HG03521 (cell line): Measurements from ENCODE around the gene SNAI1.
"Not testable (repeated sequence)": the region's sequence is repeated elsewhere in the genome, so short reads cannot be mapped to it uniquely, and the experiment has no call there.

Experiments
- ATAC-seq: cut with Tn5 transposase; IDR thresholded peaks from one replicate; pipeline ENCODE4 v1.9.1; 2021; ENCODE audit warnings: mild to moderate bottlenecking, moderate library complexity; ENCODE audit not compliant: unreplicated experiment

Gene SNAI1

DNA sequence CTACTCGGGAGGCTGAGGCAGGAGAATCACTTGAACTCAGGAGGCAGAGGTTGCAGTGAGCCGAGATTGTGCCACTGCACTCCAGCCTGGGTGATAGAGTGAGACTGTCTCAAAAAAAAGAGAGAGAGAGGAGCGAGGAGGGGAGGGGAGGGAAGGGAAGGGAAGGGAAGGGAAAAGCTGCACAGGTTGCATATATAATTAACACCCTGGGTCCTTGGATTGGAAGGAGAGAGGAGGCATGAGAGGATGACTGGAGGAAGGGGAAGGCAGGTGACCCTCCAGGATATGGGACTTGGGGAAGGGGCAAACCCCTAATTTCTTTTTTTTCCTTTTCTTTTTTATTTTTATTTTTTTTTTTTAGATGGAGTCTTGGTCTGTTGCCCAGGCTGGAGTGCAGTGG is 28.8 kb downstream of the SNAI1 start:
- not testable (repeated sequence) for ATAC-seq

DNA sequence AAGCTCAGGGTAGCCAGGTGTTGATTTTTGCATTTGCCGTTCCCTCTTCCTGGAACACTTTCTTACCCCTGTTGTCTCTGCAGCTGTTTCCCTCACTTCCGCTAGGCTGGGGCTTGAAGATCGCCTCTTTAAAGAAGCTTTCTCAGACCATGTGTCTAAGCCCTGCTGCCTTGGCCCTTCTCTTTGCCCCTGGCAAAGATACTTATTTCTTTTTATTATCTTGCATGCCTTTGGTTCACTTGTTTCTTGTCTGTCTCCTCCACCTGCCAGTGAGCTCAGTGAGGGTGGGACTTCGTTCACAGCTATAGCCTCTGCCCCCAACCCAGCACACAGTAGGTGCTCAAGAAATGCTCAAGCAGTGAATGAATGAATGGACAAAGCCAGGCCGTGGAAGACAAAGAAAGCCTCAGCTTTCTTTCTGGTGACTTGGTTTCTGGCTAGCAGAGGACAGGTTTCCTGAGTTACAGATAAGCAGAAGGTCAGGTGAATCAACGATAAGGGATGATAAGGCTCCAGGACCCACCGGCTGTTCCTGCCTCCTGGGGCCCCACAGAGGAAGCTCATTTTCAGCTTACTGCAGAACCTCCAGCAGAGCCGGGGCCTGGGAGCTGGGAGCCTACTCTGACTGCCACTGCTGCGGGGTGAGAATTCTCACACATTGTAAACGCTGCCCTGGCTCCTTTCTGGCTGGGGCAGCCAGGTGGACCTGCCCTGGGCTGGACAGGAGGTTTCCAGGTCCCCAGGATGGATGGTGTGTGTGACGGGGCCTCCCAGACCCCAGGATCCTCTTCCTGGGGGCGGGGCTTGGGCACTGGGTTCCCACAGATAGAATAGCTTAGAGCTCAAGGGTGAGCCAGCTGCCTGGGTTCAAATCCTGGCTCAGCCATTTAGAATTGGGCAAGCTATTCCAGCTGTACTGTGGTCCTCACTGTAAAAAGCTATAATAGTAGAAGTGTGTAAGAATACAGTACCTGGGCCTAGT is 29.8 kb downstream of the SNAI1 start:
- ATAC-seq: no peak

DNA sequence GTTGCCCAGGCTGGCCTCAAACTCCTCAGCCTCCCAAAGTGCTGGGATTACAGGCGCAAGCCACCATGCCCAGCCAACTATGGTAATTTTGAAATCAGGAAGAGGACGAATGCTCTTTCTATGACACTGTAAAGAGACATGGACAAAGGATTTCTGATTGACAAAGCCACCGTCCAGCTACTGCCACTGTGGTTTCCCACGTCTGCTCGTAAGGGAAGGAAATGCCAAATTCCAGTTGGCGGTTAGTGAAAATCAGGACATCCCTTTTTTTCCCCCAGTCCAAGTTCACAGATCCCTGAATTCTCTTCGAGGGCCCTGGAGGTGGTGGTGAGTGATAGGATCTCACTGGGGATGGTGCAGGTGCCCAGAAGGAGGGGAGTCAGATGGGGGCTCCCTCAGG is 31.2 kb downstream of the SNAI1 start:
- ATAC-seq: no peak

DNA sequence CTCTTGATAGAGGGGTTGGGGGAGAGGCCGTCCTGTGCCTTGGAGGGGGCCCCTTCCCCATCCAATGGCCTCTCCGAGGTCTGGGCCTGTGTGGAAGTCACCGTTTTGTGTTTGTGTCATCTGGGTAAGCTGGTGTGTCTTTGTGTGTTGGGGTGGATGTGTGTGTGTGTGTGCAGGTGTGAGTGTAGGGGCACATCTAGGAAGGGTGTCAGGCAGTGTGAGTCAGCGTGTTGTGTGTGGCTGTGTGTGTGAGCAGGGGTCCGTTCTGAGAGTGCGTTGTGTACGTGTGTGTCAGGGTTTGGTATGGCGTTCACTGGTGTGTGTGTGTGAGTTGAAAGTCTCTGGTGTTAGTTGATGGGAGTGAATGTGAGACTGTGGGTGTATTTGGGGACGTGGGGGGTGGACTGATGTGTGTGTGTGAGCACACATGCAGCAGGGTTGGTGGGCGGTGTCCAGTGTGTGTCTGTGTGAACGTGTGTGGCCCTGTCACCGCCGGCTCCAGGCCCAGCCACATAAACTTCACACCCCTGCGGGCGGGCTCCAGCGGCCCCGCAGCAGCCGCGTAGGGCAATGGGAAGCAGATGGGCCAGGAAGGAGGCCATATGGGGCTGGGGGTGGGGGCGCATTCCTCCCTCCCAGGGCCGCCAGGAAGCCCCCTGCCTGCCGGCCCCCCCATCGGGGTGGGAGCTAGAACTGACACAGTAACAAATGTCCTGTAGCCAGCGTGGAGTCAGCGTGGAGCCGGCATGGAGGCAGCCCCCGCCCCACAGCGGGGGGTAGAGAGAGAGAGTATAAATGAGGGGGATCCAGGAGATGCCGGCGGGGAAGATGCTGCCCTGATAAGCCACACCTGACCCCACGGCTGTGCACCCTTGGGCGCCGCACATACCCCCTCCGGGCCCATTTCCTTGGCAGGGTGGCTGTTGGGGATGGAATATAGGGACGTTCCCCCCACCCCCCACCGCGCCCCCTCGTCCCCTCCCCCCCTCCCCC is 32.1 kb downstream of the SNAI1 start:
- ATAC-seq: no peak

DNA sequence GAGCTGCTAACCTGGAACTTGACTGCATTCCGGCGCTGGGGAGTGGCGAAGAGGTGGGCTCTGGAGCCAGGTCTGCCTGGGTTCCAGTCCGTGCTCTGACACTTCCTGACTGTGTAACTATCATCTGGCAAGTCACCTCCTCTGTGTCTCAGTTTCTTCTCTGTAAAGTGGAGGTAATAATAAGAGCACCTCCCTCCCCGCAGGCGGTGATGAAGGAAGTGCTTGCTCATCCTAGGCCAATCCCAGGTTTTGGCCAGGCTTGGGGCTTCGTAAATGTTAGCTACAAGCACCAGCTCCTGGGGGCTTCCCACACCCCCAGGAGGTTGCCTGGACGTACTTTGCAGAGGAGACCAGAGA is 32.8 kb downstream of the SNAI1 start:
- no peak for ATAC-seq

DNA sequence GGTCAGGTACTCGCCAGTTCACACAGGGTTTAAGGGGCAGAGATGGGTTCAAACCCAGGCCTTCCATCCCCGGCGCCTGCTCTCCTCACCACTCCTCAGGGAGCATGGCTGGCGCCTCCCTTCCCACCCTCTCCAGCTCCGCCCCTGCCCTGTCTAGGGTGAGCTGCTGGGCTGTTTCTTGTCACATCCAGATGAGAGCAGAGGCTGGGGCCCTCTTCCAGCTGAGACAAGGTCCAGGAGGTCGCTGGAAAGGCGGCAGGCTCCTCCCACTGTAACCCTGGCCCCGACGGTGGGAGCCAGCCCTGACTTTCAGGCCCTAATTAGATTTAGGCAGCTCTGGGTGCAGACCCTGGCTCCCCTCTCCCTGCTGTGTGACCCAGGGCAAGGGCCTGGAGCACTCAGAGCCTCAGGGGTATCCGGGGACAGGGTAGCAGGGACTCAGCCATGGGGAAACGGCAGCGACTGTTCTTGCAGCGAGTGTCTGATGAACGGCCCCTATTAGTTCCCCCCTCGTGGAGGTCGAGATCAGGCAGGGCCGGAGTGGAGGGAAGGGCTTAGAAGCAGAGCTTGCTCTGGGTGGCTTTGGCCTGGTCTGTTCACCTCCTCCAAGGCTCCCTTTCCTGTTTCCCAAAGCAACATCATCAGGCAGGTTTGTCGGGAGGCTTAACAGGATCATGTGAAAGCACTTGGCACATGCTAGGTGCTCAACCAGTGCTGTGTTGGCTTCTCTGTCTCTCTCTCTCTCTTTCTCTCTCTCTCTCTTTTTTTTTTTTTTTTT is 33.4 kb downstream of the SNAI1 start:
- ATAC-seq: no peak

DNA sequence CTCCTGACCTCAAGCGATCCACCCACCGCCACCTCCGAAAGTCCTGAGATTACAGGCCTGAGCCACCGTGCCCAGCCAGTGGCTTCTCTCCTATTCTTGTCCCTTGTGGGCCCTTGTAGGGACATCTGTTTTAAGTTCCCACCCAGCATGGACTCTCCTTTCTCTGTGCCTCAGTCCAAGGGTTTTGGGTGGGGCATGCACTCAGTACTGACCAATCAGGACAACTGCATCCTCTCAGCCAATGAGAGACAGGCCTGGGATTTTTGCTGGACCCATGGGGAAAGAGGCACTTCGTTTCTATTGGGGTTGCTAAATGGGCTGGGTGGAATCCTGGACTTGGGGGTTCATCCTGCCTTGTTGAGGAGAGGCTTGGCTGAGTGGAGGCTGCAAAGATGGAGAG is 34.4 kb downstream of the SNAI1 start:
- no peak for ATAC-seq

DNA sequence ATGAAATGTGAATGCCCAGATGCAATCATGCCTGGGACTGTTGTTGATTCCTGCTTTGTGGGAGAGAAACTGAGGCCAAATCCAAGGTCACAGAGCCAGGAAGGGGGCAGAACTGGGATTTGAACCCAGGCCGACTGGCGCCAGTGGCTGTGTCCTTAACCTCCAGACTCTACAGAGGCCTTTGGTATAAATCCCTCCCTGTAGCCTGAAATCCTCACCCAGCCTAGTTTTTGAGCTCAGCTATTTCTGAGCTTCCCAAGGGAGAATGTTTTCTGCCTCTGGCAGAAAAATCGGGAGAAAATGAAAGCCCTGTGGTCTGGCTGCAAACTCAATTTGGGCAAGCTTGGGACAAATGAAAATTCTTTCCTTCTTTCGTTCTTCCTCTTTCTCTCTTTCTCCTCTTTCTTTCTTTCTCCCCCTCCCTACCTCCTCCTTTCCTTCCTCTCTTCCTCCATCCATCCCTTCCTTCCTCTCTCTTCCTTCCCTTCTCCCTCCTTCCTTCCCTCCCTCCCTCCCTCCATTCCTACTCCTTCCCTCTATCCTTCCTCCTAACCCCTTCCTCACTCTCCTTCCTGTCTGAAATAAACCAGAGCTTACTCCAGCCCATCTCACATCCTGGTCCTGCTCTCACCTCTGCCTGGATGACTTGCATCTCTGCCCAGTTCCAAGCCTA is 34.9 kb downstream of the SNAI1 start:
- no peak for ATAC-seq

DNA sequence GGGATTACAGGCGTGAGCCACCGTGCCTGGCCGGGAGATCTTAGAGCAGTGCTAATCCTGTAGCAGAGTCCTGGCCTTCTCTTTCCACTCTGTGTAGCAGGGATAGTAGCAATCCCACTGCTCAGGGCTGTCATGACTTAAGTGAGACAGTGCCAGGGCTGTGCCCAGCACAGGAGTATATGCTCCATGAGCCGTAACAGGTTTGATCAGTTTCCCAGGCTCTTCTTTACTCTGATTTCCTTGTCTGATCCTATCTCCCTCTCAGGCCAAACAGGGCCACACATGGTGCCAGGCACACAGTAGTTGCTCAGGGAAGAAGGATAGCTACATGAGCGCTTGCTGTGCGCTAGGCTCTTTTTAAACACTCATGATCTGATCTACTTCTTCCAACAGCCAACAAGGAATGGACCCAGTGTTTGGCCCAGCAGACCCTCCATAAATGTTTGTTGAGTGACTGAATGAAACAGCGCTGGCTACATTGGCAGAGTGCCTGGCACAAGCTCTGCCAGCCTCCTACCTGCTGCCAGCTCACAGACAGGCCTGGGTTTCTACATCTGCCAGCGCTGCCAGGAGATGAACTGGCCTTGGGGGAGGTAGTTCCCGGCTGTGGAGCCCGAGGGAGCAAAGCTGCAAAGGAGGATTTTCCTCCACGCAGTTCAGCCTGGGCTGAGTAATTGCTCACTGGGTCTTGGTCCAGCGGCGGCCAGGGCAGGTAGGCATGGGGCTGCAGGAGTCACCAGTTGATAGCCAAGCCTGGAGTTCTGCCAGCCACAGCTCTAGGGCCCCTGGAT is 36.9 kb downstream of the SNAI1 start:
- ATAC-seq: no peak

DNA sequence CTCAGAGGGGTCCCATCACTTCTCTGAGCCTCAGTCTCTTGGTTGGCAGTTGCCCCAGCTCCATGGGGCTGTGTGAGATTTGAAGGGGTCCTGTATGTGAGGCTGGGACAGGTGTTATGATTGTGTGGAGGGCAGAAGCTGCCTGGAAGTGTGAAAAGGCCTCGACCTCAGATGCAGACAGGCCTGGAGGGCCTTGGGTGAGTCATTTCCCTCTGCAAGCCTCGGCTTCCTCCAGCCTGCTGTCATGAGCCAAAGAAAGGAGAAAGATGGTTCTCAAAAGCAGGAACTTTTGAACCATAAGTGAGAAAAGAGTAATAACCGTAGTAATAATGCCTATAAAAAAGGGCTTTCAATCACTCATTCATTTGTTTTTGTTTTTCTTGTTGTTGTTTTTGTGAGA is 37.5 kb downstream of the SNAI1 start:
- ATAC-seq: no peak

DNA sequence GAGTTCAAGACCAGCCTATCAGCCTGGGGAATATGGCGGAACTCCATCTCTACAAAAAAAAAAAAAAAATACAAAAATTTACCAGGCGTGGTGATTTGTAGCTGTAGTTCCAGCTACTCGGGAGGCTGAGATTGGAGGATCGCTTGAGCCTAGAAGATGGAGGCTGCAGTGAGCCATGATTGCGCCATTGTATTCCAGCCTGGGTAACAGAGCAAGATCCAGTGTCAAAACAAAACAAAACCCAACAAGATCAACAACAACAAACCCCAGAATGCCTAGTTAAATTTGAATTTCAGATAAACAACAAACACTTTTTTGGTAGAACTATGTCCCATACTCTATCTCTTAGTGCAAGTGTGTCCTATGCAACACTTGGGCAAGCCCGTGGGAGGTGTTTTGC is 39.9 kb downstream of the SNAI1 start:
- ATAC-seq: no peak

DNA sequence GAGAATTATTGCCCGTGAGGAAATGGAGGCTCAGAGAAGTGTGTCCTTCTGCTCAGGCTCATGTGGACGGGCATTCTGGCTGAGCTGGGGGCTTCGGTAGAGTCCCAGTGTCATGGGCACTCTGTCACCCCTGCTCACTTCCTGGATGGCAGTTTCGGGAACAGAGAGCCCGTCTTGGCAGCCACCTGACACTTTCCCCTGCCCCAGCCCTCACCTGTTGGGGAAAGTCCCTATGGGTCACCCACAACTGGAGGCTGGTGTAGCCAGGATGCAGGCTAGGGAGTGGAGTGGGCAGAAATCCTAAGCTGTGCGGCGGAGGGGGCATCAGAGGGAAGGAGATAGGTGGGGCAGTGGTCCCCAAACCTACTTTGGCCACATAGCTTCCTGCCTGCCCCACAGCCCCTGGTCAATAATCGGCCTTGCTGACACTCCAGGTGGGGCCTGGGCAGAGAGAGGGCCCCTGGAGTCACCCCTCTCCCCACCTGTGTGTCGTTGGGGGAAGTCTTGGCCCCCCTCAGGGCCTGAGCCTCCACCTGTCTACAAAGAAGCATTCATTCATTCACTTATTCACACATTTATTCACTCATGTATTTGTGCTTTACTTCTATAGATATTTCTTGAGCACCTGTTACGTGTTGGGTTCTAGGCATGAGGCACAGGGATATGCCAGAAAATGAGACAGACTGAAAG is 40.5 kb downstream of the SNAI1 start:
- ATAC-seq: no peak

DNA sequence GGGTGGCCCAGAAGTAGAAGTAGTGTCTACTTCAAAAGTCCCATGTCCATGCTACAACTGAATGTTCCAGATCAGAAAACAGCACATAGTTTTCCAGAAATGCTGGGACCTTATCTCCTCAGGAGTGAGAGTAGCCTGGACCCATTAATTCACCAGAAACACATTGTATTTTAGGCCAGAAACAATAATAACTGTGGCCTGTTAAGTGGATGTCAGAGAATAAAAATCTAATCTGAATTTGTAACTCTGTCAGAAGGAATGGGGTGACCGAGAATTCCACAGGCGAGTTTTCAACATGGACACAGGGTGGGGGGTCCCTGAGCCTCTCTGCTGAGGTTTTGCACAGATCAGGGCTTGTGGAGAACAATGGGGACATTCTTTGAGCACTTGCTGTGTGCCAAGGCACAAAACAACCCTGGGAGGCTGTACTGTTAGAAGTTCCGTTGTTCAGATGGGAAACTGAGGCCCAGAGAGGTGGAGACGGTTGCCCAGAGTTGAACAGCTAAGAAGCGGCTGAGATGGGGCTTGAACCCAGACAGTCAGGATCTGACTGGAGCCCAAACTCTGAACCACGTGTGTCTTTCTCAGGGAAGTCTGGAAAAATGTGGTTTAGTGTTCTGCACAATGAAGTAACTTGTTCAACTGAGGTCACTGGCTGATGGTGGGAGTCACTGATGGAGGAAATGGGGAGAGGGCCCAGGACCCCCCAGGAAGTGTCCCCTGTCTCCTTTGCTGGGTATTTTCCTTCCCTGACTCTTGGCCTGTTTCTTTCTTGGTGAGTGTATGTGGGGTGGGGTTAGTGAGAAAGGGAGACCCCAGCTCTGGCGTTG is 44.2 kb downstream of the SNAI1 start:
- ATAC-seq: no peak

DNA sequence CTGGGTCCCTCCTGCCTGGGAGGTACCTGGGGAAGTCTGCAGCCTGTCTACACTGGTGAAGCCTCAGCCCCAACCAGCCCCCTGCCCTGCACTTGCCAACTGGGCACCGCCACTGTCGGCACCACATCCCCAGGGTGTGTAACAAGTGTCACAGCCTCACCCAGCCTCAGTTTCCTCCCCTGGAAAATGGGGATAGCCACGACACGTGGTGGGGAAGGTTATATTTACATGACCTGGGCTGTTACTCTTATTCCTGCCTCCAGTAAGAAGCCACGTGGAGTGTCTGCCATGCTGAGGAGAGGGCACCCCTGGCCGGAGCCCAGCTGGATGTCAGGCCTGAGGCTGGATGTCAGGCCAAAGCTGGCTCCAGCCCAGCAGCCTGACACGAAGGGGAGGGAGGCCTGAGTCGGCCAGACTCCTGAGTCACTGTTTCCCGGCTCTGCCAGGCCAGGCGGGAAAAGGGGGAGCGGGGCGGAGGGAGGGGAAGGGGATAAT is 44.9 kb downstream of the SNAI1 start:
- ATAC-seq: no peak

DNA sequence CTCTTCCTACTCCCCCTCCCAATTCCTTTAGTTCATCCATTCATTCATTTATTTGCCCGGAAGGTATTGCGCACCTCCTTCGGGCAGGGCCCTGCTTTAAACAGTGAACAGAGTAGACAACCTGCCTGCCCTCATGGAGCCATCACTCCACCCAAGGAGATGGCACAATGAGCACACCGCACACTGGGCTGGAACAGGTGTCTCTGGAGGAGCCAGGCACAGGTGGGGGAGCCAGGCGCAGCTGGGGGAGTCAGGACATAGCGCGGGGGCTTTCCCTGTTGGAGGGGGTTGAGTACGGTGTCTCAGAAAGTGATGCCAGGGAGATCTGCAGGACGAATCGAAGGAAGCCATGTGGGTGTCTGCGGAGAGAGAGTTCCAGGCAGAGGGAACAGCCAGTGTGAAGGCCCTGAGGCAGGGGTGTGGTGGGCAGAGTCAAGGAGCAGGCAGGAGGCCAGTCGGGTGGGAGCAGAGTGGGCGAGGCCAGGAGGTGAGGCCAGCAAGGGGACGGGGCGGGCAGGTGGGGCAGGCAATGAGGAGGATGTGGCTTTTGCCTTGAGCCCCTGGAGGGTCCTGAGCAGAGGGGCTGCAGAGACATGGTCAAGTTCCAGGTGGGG is 46.4 kb downstream of the SNAI1 start:
- ATAC-seq: no peak

DNA sequence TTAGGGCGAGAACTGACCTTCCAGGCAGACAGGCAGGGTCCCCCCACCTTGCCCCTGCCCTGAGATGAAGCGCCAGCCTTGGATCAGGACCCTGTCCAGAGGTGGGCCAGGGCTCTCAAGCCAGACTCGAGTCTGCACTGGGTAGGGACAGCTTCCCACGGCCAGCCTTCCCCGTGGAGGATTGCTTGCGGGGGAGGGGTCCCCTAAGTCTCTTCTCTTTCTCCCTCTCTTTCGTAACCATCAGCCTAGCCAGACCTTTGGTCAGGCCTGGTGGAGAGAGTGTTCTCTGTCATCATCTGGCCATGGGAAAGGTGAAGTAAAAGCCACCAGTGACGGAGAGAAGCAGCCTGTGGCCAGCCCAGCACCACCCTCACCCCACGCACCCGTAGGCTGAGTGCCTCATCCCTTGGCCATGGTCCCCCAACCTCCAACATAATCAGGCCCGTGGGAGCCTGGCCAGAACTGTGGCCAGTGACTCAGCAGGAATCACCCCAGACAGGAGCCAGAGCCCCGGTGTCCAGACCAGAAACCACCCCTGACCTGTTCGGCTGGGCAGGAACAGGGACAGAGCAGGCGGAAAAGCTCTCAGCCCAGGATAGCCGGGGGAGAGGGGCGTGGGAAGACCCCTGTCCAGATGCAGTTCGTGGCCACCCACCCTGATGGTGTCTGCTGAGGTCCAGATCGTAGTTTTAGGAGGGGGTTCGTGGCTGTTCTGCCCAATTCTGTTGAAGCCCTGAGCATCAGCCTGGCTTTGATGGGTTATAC is 47.1 kb downstream of the SNAI1 start:
- ATAC-seq: no peak
